GM12864 (cell line): Measurements from ENCODE around the gene SLC25A45.

Experiments used
- DNase-seq: peaks from one replicate; pipeline ENCODE4 v3.0.0-alpha.2; 2011; ENCODE audit warnings: low read depth
- H3K4me3 ChIP-seq: 2 replicates; pipeline ENCODE4 v1.5.1; 2011; ENCODE audit warnings: mild to moderate bottlenecking, low read depth, low read length, control low read depth
- CTCF ChIP-seq: IDR thresholded peaks from 2 replicates; pipeline ENCODE4 v1.5.1; 2011; ENCODE audit warnings: low read depth, mild to moderate bottlenecking, moderate library complexity, low read length, control low read depth, inconsistent platforms; ENCODE audit errors: missing control alignments

The SLC25A45 gene

GRCh38 chr11:65377777-65378176 is 4.7 kb downstream of the SLC25A45 start:
- no peak for DNase-seq
- peak; percentile 20 for TF ChIP-seq CTCF
- no peak overlapping the region for H3K4me3 ChIP-seq

GRCh38 chr11:65377036-65377435 is 5.4 kb downstream of the SLC25A45 start:
- no peak for DNase-seq
- H3K4me3 ChIP-seq = no peak overlapping the region
- TF ChIP-seq CTCF = no peak

- DNase-seq = no peak
- TF ChIP-seq CTCF = no peak
- no peak overlapping the region for H3K4me3 ChIP-seq
These were observed 6.2 kb downstream of the SLC25A45 start for GRCh38 chr11:65376138-65376713.

- no peak for DNase-seq
These were observed 7.4 kb downstream of the SLC25A45 start for GRCh38 chr11:65375012-65375411.

GRCh38 chr11:65373839-65374580 is 8.4 kb downstream of the SLC25A45 start:
- no peak for DNase-seq
- TF ChIP-seq CTCF = no peak
- no peak overlapping the region for H3K4me3 ChIP-seq

More at GRCh38 chr11:65375012-65375411, 7.4 kb downstream of the SLC25A45 start:
- TF ChIP-seq CTCF = no peak
- no peak overlapping the region for H3K4me3 ChIP-seq

GRCh38 chr11:65370659-65371049 is 11.8 kb downstream of the SLC25A45 start:
- no peak for DNase-seq
- no peak for TF ChIP-seq CTCF
- no peak overlapping the region for H3K4me3 ChIP-seq

GRCh38 chr11:65366340-65366773 is 16.1 kb downstream of the SLC25A45 start:
- TF ChIP-seq CTCF = peak; percentile 84
- peak; percentile 27 for DNase-seq
- no peak overlapping the region for H3K4me3 ChIP-seq
